ENCODE data around the gene BEND3.
A peak's percentile ranks its signal among the peaks of the same experiment; 100 is the strongest.
"Not testable (repeated sequence)": the region's sequence is repeated elsewhere in the genome, so short reads cannot be mapped to it uniquely, and the experiment has no call there.

The BEND3 gene

DNA sequence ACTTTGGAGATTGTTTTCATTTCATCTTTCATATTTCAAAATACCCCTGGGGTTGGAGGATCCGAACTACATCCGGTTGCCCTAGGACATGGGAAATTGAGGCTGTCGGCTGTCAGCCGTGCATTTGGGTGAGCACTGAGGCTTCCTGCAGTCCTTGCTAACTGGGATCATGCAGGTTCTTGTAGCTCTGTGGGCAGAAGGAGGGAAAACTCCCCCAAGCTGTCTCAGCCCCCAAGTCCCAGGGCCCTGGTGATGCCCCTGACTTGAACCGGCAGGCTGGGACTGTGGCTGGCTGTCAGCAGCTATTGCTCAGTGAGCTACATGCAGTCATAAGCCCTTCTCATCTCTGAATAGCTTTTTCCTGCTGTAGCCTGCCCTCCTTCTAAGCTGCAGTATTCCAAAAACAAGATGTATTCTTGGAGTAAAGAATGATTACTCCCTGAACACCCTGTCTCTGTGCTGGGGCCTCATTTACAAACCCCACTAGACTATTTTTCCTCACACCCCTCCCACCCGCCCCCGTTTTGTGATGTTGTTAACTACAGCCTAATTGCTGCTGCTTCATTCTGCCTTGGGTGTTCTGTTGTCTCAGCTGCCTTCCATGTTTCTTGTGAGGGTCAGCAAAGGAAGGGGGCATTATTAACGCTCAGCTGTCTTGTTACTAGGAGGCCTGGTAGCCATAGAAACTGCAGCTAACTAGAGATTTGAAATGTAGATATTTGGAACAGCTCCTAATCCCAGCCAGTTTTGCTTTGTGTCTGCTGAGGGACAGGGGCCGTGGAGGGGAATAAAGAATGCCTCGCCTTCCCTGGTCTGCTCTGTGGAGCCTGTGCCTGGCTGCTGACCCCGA is 69.3 kb downstream of the BEND3 start:
- DNase-seq, result peak in 33 of 58 donors; percentile 4 to 78 (median 29)

DNA sequence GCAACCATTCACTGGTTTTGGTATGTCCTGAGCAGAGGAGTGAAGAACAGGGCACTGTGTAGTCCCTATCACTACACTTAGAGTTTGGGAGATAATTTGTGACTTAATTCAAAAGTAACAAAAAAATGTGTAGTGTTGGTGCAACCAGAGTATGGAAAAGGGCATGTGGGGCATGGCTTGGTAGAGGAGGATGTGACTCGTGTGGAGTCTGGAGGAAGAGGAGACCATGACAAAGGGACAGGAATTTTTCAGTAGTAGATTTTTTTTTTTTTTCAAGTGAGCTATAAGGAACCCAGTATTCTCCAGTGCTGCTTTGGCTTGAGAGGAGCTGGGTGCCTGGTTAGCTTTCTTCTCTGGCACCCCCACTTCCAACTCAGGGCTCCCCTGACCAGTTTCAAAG is 82.2 kb downstream of the BEND3 start:
- no peak for DNase-seq

DNA sequence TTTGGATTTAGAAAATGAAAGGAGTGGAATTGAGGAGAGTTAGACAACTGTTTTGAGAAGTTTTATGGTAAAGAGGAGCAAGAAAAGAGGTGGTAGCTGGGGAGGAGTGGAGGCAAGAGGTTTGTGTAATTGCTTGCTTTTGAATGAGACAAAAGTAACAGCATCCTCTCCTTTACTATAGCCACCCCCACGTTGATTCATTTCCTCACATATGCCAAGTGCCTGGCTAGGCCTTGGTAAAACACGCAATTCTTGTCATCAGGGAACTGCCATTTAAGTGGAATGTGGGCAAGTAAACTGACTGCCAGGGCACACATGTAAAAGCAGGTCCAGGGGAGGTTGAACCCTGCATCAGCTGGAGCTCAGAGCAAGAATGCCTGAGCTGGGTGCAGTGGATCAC is 83.3 kb downstream of the BEND3 start:
- DNase-seq, result no peak

DNA sequence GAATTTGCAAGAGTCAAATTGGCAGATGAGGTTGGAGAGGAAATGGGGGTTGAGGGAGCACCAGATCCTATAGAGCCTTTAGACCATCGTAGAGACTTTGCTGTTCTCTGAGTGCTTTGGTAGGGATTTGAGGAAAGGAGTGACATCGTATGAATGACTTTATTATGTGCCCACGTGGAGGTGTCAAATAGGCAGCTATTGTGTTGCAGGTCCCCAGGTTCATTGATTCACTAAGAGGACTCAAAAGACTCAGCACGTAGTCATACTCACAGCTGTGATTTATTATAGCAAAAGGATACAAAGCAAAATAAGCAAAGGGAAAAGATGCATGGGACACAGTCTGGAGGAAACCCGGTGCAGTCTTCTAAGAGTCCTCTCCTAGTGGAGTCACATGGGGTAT is 85.2 kb downstream of the BEND3 start:
- DNase-seq, result no peak

DNA sequence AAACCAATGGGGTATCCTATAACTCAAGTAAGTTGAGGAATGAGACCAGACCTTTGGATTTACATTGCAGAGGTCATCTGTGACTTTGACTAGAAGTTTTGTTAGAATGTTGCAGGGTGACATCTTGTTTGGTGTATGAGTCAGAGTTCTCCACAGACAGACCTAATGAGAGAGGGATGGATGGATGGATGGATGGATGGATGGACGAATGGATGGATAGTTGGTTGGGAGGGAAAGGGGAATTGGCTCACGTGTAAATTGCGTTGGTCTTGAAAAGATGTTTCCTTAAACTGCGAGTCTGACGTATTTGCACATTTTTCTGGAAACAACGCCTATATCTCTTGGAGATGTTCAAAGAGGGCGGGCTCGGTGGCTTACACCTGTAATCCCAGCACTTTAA is 88.3 kb downstream of the BEND3 start:
- no peak for DNase-seq

DNA sequence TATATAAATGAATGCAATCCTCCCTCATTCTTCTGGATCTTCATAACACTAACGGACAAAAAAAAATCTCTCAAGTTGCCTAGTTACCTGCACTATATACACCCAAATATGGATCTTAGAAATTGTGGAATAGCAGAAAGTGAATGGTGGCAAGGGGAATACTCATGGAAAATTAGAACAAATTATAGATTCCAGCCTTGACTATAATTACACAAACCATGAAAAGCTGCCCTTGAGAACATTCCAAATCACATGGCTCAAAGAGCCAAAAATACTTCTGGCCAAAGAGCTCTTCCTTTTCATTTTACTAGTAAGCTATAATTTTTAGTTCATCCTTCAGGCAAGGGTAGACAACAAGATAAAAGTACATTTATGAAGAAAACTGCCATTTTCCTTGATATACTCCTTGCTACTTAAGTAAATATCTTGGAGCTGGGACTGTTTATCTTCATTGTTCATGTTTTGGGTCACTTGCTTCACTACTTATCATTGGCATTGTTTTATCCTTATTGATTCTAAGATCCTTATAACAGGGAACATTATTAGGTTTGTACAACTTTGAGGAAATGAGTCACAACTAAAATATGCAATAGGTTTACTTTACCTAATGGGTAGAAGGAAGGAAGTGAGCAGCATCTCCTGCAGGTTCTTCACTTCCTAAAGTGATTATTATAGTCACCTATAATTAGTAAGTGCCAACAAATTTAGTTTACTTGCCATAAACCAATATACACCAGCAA is 93.7 kb downstream of the BEND3 start:
- DNase-seq, result no peak

DNA sequence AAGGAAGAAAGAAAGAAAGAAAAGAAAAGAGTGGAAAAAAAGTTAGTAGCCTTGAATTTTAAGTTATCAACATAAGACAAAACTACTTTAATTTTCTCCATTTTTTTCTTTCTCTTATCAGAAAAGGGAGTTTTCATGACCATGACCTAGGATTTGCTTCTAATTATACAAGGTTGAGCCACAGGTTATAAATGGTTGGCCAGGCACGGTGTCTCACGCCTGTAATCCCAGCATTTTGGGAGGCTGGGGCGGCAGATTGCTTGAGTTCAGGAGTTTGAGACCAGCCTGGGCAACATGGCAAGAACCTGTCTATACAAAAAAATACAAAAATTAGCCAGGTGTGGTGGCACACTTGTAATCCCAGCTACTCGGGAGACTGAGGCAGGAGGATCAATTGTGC is 95.1 kb downstream of the BEND3 start:
- DNase-seq, result no peak

DNA sequence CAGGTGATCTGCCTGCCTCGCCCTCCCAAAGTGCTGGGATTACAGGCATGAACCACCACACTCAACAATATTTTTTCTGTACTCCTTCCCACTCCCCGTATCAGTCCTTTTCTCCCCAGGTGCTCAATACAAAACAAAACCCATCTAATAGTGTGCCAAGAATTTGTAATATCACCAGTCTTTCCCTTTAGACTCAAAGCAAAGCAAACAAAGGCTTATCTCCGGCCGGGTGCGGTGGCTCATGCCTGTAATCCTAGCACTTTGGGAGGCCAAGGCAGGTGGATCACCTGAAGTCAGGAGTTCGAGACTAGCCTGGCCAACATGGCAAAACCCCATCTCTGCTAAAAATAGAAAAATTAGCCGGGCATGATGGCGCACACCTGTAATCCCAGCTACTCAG is 95.7 kb downstream of the BEND3 start:
- not testable (repeated sequence) for DNase-seq

DNA sequence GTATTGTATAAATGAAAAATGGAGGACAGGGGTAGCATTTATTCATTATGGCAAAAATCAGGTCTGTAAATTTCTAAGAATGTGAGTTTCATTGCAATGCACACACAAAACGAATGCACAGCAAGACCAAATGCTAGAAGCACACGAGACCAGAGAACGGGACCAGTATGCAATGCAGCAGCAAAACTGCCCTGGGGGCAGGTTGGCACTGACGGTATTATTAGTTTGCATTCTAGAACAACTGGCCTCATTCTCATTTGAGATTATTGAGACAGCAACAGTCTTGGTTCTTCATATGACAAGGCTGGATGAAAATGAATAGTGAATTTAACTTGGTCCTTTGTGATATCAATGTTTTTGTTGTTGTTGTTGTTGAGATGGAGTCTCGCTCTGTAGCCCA is 96.3 kb downstream of the BEND3 start:
- DNase-seq, result no peak
